H54 (cell line): ENCODE measurements around the gene UXT.
"Not testable (repeated sequence)": the region's sequence is repeated elsewhere in the genome, so short reads cannot be mapped to it uniquely, and the experiment has no call there.

ENCODE experiments used
- DNase-seq: peaks from one replicate; pipeline ENCODE4 v3.0.0; 2011; ENCODE audit warnings: low spot score, mixed read lengths; ENCODE audit not compliant: insufficient read length
- FAIRE-seq: peaks from 3 replicates; lab custom pipeline; 2011; peaks lifted over from hg19 to GRCh38; lab: Jason Lieb, UNC
- POLR2A ChIP-seq: IDR thresholded peaks from 2 replicates; pipeline ENCODE4 v1.6.1; 2011; ENCODE audit warnings: low read depth, mild to moderate bottlenecking, low read length

UXT gene

DNA sequence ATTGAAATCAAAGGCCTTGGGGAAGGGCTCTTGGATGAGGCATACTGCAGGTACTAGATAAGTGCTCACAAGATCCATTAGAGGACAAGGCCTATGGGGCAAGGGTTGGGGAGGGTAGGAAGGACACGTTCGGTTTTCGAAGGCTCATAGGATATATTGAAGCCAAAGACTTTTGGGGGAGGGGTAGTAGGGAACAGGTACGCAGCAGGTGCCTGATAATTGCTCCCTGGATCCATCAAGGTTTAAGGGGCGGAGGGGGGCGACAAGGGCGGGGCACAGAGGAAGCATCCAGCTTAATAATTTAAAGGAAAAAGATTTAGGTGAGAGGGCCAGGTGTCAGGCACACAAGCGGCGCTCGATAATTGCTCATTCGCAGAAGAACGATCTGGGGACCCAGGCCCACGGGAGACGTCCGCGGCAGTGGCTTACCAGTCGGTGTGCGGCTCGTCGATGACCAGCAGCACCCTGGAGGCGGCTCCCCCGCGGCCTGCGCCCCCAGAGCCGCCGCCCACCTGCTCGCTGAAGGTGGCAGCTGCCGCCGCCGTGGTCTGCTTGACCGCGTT lies 40.0 kb downstream of the UXT start:
- DNase-seq (no peak), FAIRE-seq (no peak)
- TF ChIP-seq POLR2A, result no peak

DNA sequence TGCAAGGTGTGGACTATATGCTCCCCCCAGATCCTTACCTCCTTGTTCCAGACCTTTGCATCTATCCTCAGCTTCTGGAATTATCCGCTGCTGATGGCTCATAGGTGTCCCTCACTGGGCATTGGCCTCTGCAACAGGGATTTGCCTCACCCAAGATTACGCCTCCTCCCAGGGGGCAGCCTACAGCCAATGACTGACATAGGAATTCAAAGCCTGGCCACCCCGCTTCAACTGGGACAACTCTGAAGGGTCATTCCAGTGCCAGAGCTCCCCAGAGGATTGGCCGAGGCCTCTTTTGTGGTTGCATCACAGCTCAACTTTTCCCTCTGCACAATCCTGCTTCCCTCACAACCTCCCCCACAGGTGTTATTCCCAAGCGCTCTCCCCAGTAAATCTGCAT lies 44.4 kb downstream of the UXT start:
- DNase-seq, result no peak
- no peak for FAIRE-seq
- TF ChIP-seq POLR2A, result no peak

DNA sequence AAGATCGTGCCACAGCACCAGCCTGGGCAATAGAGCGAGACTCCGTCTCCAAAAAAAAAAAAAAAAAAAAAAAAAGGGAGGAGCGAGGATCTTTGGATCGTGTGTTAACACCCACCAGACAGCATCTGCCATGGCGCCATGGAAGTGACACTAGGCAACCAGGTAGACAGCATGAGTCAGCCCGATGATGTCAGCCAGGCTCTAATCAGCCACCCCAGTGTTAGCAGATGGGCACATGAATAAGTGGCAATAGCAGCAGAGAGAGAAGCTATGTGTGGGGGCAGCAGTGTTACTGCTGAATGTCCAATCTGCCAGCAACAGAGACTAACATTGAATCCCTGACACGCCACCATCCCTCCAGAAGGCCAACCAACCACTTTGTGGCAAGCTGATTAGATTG lies 45.9 kb downstream of the UXT start:
- FAIRE-seq, result no peak
- DNase-seq, result no peak
- TF ChIP-seq POLR2A, result no peak

DNA sequence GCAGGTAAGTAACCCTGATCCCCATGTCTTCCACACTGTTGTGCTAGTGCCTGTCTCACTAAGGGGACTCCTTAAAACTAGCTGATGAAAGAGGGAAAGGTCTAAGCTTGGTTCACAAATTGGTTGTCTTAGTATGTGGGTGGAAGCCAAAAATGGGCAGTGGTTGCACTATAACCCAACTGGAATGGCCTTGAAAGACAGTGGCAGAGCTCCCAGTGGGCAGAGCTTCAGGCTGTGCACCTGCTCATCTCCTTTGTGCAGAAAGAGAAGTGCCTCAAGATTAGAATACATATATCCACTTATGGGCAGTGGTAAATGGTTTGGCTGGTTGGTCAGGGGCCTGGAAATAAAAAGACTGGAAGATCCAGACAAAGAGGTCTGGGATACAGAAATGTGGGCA lies 46.6 kb downstream of the UXT start:
- no peak for FAIRE-seq
- no peak for DNase-seq
- no peak for TF ChIP-seq POLR2A

DNA sequence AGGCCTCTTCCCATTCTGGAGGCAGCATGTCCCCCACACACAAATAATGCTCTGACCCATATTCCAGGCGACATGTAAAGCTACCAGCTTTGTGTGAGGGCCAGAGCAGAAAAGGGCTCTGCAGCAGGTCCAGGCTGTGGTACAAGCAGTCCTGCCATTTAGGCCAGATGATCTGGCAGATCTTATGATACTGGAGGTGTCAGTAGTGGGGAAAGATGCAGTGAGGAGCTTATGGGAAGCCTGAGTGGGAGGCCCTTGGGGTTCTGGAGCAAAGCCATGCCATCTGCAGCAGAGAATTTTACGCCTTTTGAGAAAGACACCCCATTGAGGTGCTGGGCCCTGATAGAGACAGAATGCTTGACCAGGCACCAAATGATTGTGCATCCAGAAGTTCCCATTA lies 47.1 kb downstream of the UXT start:
- TF ChIP-seq POLR2A, result no peak
- FAIRE-seq (no peak), DNase-seq (no peak)

DNA sequence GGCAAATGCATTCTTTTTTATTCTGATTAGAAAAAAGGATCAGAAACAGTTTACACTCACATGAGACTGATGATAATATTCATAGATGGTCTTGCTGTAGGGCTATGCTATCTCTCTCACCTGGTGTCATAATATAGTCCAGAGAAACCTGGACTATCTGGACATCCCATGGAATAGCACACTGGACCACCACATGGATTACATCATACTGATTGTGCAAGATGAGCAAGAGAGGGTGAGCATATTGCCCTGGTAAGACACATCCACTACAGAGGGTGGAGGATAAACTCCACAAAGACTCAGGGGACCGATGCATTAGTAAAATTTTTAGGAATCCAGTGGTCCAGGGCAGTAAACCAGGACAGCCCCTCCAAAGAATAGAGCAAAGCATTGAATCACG lies 47.5 kb downstream of the UXT start:
- TF ChIP-seq POLR2A, result no peak
- FAIRE-seq, result no peak
- DNase-seq, result no peak

DNA sequence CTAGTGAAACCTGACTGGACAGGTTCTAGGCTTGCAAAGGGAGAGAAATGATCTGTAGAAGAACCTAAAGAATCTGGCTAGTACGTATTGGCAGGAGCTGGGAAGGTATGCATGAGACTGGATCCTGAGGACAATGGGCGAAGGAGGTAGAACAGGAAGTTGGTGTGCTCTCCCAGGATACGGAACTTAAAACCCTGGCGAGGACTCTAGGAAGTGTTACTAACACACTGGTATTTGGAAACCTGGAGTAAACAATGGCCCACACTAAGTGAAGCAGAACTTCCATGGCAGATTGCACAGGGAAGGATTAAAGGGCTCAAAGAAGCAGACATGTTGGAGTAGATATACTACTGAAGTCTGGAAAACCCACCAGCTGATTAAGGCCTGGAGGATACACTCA lies 48.5 kb downstream of the UXT start:
- TF ChIP-seq POLR2A, result no peak
- FAIRE-seq, result no peak
- DNase-seq, result no peak

DNA sequence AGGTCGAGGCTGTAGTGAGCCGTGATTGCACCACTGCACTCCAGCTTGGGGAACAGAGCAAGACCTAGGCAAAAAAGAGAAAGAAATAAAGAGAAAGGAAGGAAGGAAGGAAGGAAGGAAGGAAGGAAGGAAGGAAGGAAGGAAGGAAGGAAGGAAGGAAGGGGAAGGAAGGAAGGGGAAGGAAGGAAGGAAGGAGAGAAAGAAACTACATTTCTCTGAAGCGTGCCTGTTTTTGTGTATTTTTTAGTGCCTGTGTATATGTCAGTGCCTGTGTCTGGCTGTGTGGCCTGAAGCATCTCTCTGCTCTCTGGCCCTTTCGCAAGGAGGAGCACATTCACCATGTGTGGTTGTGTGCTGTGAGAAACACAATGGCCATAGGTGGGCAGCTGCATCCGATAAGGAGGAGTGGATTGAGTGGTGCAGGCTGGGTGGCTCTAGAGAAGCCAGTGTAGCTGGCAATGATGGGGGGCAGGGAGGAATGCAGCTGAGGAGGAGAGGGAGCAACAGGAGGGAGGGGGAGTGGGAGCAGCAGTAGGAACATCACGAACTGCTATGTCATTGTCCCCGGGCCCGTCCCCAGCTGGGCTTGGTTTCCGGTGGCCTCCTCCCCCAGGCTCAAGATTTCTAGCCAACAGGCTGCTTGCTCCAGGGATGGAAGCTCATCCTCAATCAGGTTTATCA lies 50.7 kb downstream of the UXT start:
- FAIRE-seq, result no peak

DNA sequence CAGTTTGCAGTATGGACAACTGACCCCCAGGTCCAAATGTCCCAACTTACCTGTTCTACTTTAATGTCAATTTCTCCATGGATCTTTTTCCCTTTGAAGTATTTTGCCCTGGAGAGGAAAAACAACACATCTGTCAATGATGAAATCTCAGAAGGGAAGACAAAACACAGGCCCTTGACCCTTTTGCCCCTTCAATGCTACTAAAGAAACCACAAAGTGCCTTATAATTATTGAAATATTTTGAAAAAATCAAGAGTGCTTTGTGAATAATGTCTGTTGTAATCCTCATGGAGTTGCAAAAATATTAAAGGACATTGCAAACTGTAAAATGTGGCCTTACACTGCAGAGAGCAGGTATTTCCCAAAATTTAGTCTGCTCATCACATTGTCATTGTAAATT lies 51.9 kb downstream of the UXT start:
- TF ChIP-seq POLR2A, result no peak
- no peak for DNase-seq
- FAIRE-seq, result no peak

More for the DNA sequence above, 50.7 kb downstream of the UXT start:
- DNase-seq, result no peak
- TF ChIP-seq POLR2A, result no peak

DNA sequence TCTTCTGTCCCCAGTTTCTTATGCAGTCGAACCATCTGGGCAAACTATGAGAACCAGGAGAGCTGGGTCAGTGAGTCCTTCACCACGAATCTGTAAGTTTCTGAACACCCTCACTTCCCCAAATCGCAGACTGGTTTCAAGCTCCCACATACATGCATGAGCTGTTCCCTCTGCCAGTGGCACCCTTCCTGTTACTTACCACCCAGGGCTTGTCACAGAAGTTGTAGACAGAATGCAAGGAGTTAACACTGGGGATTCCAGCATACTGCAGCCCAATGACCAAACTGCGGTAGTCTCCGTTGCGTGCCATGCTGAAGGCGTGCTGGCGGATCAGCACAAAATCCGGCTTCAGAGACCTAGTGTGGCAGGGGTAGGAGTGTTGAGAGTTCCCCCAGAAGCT lies 54.0 kb downstream of the UXT start:
- DNase-seq, result no peak
- FAIRE-seq, result no peak
- TF ChIP-seq POLR2A, result no peak

DNA sequence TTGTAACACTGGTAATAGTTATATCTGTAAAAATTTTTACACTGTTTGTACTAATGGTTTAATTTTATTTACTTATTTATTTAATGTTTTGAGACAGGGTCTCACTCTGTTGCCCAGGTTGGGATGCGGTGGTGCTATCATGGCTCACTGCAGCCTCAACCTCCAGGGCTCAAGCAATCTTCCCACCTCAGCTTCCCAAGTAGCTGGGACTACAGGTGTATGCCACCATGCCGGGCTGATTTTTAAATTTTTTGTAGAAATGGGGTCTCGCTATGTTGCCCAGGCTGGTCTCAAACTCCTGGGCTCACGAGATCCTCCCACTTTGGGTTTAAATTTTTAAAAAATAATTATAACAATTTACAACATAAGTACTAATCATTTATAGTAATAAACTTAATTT lies 55.9 kb downstream of the UXT start:
- FAIRE-seq, DNase-seq: not testable (repeated sequence)
